KOPT-K1 (cell line): ENCODE results near the gene BCDIN3D.

Experiments
- H3K27ac ChIP-seq: fragments of 200-600 bp; sonication (generic); 2 replicates; pipeline ENCODE4 v1.5.1; 2016; ENCODE audit warnings: antibody characterized with exemption, mild to moderate bottlenecking, low read depth, low read length; ENCODE audit not compliant: poor library complexity, severe bottlenecking
- H3K36me3 ChIP-seq: fragments of 200-600 bp; sonication (generic); 2 replicates; pipeline ENCODE4 v1.5.1; 2017; ENCODE audit warnings: antibody characterized with exemption, mild to moderate bottlenecking, low read length, moderate library complexity; ENCODE audit not compliant: insufficient read depth
- H3K9me3 ChIP-seq: fragments of 200-600 bp; sonication (generic); 2 replicates; pipeline ENCODE4 v1.5.1; 2017; ENCODE audit warnings: antibody characterized with exemption, low read length, mild to moderate bottlenecking; ENCODE audit not compliant: insufficient read depth, poor library complexity, severe bottlenecking

BCDIN3D gene

GRCh38 chr12:49806321-49806813 lies 36.5 kb downstream of the BCDIN3D start:
- no peak overlapping the region for H3K27ac ChIP-seq

GRCh38 chr12:49805409-49805808 lies 37.5 kb downstream of the BCDIN3D start:
- H3K27ac ChIP-seq: no peak overlapping the region
- H3K9me3 ChIP-seq: no peaks in the 10 kb centered on the region
- H3K36me3 ChIP-seq: peaks cover 54% of the 10 kb centered on the region

More at GRCh38 chr12:49806321-49806813, 36.5 kb downstream of the BCDIN3D start:
- H3K36me3 ChIP-seq: peaks cover 44% of the 10 kb centered on the region
- no peaks in the 10 kb centered on the region for H3K9me3 ChIP-seq

DNA sequence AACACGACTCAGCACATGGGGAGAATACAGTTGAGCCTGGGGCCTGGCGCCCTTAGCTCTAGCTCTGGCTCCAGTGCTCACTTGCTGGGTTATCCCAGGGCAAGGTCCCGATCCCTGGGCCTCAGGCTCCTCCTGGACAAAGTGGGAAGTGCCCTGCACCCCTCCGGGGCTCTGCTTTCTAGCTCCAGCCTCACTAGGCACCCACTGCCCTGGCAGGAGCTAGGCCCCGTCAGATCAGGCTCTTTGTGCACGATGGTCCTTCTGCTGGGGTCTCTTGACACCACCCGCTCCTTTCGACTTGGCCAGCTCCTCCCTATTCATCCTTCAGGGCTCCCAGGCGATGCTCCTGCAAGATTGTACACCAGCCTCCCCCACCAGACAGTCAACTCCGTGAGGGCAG lies 38.1 kb downstream of the BCDIN3D start:
- Histone ChIP-seq H3K9me3 (no peaks in the 10 kb centered on the region), H3K36me3 (peaks cover 59% of the 10 kb centered on the region), H3K27ac (no peak overlapping the region)

GRCh38 chr12:49803693-49804450 lies 39.0 kb downstream of the BCDIN3D start:
- Histone ChIP-seq H3K27ac (no peak overlapping the region), H3K36me3 (peaks cover 69% of the 10 kb centered on the region), H3K9me3 (no peaks in the 10 kb centered on the region)

DNA sequence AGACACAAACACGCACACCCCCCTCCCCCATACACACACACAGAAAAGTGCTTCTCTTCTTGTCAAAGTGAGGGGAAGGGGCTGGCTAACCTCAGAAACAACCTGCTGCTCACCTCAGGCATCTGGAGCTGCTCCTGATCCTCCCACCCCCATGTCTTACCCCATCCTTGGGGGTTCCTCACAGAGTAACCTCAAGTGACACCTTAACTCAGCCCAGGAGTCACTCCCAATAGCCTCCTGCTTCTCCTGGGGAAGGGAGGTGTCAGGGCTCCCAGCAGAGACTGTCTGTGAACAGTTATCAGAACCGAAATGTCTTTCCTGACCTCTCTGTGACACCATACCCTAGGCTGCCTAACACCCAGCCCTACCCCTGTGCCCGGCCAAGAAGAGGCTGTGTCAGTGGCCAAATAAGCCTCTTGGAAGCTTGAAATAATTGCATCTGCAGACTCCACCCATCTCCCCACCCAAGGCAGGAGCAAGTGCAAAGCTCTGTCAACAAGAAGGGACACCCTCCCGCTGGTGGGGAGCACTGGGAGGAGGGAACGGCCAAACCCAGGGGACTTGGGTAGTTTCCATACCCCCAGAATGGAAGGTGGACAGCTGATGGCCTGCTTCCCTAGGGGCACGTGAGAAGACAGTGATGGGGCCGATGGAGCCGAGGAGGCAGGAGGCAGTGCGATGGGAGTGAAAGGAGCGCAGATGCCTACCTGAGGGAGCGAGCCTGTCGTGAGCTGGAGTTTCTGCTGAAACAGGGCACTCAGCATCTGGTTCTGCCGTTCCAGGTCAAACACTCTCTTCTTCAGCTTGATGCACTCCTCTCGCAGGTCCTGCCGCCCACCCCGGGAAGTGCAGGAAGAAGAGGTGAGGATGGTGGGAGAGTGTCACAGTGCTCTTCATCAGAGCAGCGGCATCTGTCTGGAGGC lies 41.5 kb downstream of the BCDIN3D start:
- Histone ChIP-seq H3K9me3 (no peaks in the 10 kb centered on the region), H3K36me3 (peaks cover 90% of the 10 kb centered on the region), H3K27ac (no peak overlapping the region)

DNA sequence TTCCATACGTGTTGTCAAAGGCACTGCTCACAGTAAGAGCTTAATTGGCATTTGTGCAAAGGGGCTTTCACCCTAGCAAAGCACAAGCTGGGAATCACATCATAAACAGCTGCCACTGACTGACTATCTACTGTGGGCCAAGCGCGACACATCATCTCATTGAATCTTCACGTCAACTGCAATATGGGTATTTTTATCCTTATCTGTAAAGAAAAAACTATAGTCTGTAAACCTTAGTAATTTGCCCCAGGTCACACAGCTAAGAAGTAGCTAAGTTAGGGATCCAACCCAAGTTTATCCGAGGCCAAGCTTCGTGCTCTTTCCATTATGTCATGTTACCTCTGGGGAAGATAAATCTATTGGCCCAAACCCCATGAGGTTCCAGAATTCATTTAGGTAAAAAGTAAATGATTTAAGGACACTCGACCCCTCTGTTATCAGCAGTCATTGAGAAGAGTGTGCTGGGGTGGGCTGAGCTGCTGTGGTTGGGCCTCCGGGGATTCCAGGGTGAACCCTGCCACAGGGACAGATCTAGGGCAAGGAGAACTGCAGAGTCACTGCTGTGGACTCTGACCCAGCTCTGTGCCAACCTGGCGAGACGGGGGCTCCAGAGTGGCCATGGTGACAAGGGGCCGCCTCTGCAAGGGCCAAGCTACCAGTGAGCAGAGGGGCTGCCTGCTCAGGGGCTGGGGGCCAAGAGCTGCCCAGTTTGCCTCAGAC lies 42.3 kb downstream of the BCDIN3D start:
- Histone ChIP-seq H3K36me3 (peaks cover 98% of the 10 kb centered on the region), H3K9me3 (no peaks in the 10 kb centered on the region), H3K27ac (no peak overlapping the region)

DNA sequence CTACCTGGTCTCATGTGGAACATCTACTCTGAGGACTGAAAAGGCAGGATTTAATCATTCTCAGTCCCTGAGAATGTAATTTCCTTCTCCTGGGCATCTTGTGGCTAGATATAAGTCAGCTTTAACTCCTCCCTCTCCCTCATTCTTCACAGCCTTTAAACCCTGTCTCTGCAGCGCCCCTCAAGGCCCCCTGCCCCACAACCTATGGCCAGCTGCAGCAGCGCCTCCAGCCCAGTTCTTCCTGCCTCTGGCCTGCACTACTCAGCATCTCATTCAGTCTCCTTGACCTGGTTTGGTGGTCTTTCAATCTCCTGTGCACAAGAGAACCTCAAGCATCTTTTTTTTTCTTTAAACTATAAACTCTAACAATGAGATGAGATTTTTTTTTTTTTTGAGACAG lies 44.0 kb downstream of the BCDIN3D start:
- H3K36me3 ChIP-seq: peaks cover 86% of the 10 kb centered on the region
- no peak overlapping the region for H3K27ac ChIP-seq

GRCh38 chr12:49798248-49798647 lies 44.7 kb downstream of the BCDIN3D start:
- no peaks in the 10 kb centered on the region for H3K9me3 ChIP-seq
- H3K27ac ChIP-seq: no peak overlapping the region
- H3K36me3 ChIP-seq: peaks cover 79% of the 10 kb centered on the region

More for the DNA sequence above, 44.0 kb downstream of the BCDIN3D start:
- H3K9me3 ChIP-seq: no peaks in the 10 kb centered on the region

DNA sequence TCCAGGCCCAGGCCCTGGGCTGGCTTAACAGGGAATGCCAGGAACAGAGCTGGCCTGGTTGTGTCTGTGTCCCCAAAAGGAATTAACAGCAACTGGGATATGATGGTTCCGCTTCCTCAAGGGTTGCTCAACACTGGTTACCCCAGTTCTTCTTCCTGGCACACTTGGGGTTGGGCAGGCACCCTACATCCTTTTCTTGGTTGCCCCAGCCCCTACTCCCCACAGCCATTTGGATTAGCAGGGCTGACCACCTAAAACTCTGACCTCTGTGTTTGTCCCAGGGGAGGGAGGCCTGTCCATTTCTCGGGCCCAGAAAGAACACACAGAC lies 45.5 kb downstream of the BCDIN3D start:
- Histone ChIP-seq H3K36me3 (peaks cover 71% of the 10 kb centered on the region), H3K27ac (no peak overlapping the region)

GRCh38 chr12:49796606-49797448 lies 46.1 kb downstream of the BCDIN3D start:
- Histone ChIP-seq H3K36me3 (peaks cover 73% of the 10 kb centered on the region), H3K27ac (no peak overlapping the region), H3K9me3 (no peaks in the 10 kb centered on the region)

More for the DNA sequence above, 45.5 kb downstream of the BCDIN3D start:
- H3K9me3 ChIP-seq: no peaks in the 10 kb centered on the region

- no peak overlapping the region for H3K27ac ChIP-seq
- peaks cover 71% of the 10 kb centered on the region for H3K36me3 ChIP-seq
- no peaks in the 10 kb centered on the region for H3K9me3 ChIP-seq
These were observed 46.8 kb downstream of the BCDIN3D start for GRCh38 chr12:49796155-49796554.

DNA sequence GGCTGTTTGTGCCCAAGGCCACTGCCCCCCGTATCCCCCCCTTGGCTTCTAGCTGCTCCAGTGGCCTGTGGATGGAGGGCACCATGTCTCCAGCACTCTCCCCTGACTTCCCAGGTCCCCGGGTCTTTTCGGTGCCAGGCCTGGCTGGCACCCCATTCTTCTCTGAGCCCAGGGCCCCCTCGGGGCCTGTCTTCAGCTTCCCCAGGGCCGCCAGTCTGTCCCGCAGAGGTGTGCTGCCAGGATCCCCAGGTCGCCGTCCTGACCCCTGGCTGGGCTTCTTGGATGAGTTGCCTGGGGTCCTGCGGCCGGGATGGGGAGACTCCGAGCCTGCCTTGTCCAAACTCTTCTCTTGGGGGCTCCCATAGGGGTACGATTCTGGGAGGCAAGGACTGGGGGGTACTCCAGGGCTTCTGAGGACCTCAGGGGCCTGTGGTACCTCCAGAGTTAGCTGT lies 47.2 kb downstream of the BCDIN3D start:
- H3K9me3 ChIP-seq: no peaks in the 10 kb centered on the region
- peaks cover 66% of the 10 kb centered on the region for H3K36me3 ChIP-seq
- no peak overlapping the region for H3K27ac ChIP-seq

- no peaks in the 10 kb centered on the region for H3K9me3 ChIP-seq
- no peak overlapping the region for H3K27ac ChIP-seq
- H3K36me3 ChIP-seq: peaks cover 60% of the 10 kb centered on the region; the same call in 1 of the 2 replicates
These were observed 47.9 kb downstream of the BCDIN3D start for GRCh38 chr12:49794811-49795653.
